HepG2 (cell line): Measurements from ENCODE around the gene TOP2B. TPM values are rescaled to one million over a fixed set of nuclear protein-coding genes. Genes with fewer than 3 reads are reported as not detected.

ENCODE experiments used
- ATAC-seq: fragments of 200-7000 bp; cut with Tn5 transposase; 3 replicates; pipeline ENCODE4 v1.9.1; 2020; ENCODE audit warnings: mild to moderate bottlenecking, moderate library complexity
- BruUV-seq: library from RNA; stranded (reverse); fragments of 400-500 nt; replicated peaks from 2 replicates; lab custom pipeline; 2021; lab: Mats Ljungman, UMichigan
- CTCF ChIA-PET: fragments of 300-600 bp; formaldehyde crosslinking; extraction: SDS; loops from one replicate; lab custom pipeline; 2021; ENCODE audit warnings: low total read pairs, inconsistent platforms, low intra/inter-chr PET ratio; lab: Yijun Ruan, JAX
- POLR2A ChIA-PET: fragments of 350-600 bp; sonication (Branson Sonifier 250); formaldehyde crosslinking; loops from one replicate; lab custom pipeline; 2020; ENCODE audit warnings: antibody characterized with exemption, inconsistent platforms; lab: Yijun Ruan, JAX
- DNase-seq: peaks from one replicate; pipeline ENCODE4 v3.0.0-alpha.2; 2015; ENCODE audit warnings: low spot score
- FAIRE-seq: peaks from 3 replicates; lab custom pipeline; 2011; peaks lifted over from hg19 to GRCh38; lab: Jason Lieb, UNC
- H2AFZ ChIP-seq: one replicate; pipeline ENCODE4 v1.6.1; 2011; ENCODE audit warnings: low read length, inconsistent platforms
- H3K27ac ChIP-seq: fragments of 300-600 bp; 3 replicates; pipeline ENCODE4 v1.8.0; 2011; ENCODE audit warnings: mixed run types, mild to moderate bottlenecking, mixed read lengths, low read length, inconsistent platforms; ENCODE audit not compliant: insufficient read depth; ENCODE audit errors: extremely low read length
- H3K27me3 ChIP-seq, 2 experiments: fragments of 200-600 bp in 1 of 2; 2 replicates in 1 of 2; 3 replicates in 1 of 2; pipeline versions ENCODE4 v1.6.0 to v1.8.0; 2011; ENCODE audit warnings: low read length in 2 of 2, mild to moderate bottlenecking in 2 of 2, moderate library complexity in 2 of 2, inconsistent platforms in 1 of 2; ENCODE audit not compliant: insufficient read depth in 2 of 2, control insufficient read depth in 1 of 2
- H3K36me3 ChIP-seq, 2 experiments: fragments of 200-600 bp in 1 of 2; replicated peaks in 1 of 2; 2 replicates in 1 of 2; 3 replicates in 1 of 2; pipeline versions ENCODE4 v1.5.1 to v1.8.0; 2011; ENCODE audit warnings: low read length in 2 of 2, inconsistent platforms in 1 of 2; ENCODE audit not compliant: insufficient read depth in 2 of 2, control insufficient read depth in 1 of 2
- H3K4me1 ChIP-seq: 2 replicates; pipeline ENCODE4 v1.5.1; 2012; ENCODE audit warnings: low read length, inconsistent platforms; ENCODE audit not compliant: insufficient read depth
- H3K4me2 ChIP-seq: 2 replicates; pipeline ENCODE4 v1.6.0; 2011; ENCODE audit warnings: low read depth, low read length, inconsistent platforms
- H3K4me3 ChIP-seq, 3 experiments: fragments of 200-600 bp in 1 of 3; sonication (generic), shearing (Covaris generic) in 1 of 3; replicated peaks in 1 of 3; 2 replicates each; pipeline ENCODE4 v1.5.1; 2011 to 2016; ENCODE audit warnings: low read length in 3 of 3, inconsistent platforms in 2 of 3, low read depth in 2 of 3, mild to moderate bottlenecking in 2 of 3, control low read depth in 1 of 3, mixed read lengths in 1 of 3; ENCODE audit not compliant: insufficient read depth in 1 of 3
- H3K79me2 ChIP-seq: one replicate; pipeline ENCODE4 v1.6.1; 2011; ENCODE audit warnings: low read length, inconsistent platforms; ENCODE audit not compliant: insufficient read depth
- H3K9ac ChIP-seq: 2 replicates; pipeline ENCODE4 v1.6.0; 2011; ENCODE audit warnings: mild to moderate bottlenecking, low read depth, low read length, inconsistent platforms; ENCODE audit not compliant: insufficient read depth
- H3K9me3 ChIP-seq: 2 replicates; pipeline ENCODE4 v1.5.1; 2012; ENCODE audit warnings: mild to moderate bottlenecking, low read length
- H4K20me1 ChIP-seq: 2 replicates; pipeline ENCODE4 v1.6.0; 2011; ENCODE audit warnings: inconsistent platforms, mild to moderate bottlenecking, low read length, moderate library complexity; ENCODE audit not compliant: insufficient read depth
- ARNT2 ChIP-seq: sonication (generic); formaldehyde crosslinking; IDR thresholded peaks from 2 replicates; pipeline ENCODE4 v1.8.0; 2022; ENCODE audit warnings: mild to moderate bottlenecking, low read depth, missing genetic modification reagents, moderate library complexity
- CEBPG ChIP-seq: IDR thresholded peaks from 2 replicates; pipeline ENCODE4 v1.6.1; 2016
- E2F5 ChIP-seq: sonication (generic); formaldehyde crosslinking; conservative IDR thresholded peaks from 2 replicates; pipeline ENCODE4 v1.4.0; 2020; ENCODE audit warnings: missing genetic modification reagents
- KDM6A ChIP-seq: IDR thresholded peaks from 2 replicates; pipeline ENCODE4 v1.6.1; 2016; ENCODE audit warnings: low read depth
- PREB ChIP-seq: sonication (generic); formaldehyde crosslinking; IDR thresholded peaks from 2 replicates; pipeline ENCODE4 v1.4.0; 2020; ENCODE audit warnings: missing genetic modification reagents
- RARA ChIP-seq: IDR thresholded peaks from 2 replicates; pipeline ENCODE4 v1.6.1; 2016; ENCODE audit warnings: missing genetic modification reagents, missing compliant biosample characterization
- ZBTB3 ChIP-seq: sonication (generic); formaldehyde crosslinking; IDR thresholded peaks from 2 replicates; pipeline ENCODE4 v1.4.0; 2020; ENCODE audit warnings: low read depth, mild to moderate bottlenecking, moderate library complexity, missing genetic modification reagents, borderline replicate concordance
- ZKSCAN5 ChIP-seq: sonication (generic); formaldehyde crosslinking; IDR thresholded peaks from 2 replicates; pipeline ENCODE4 v1.5.1; 2020; ENCODE audit warnings: mild to moderate bottlenecking, missing genetic modification reagents
- ZNF260 ChIP-seq: sonication (generic); formaldehyde crosslinking; IDR thresholded peaks from 2 replicates; pipeline ENCODE4 v1.4.0; 2020; ENCODE audit warnings: missing genetic modification reagents, low read depth, mild to moderate bottlenecking, borderline replicate concordance
- ZSCAN12 ChIP-seq: sonication (generic); formaldehyde crosslinking; IDR thresholded peaks from 2 replicates; pipeline ENCODE4 v1.9.0; 2021; ENCODE audit warnings: mild to moderate bottlenecking, missing genetic modification reagents
- WGBS: methylation state at CpG from one replicate; pipeline ENCODE4 v1.1.6; 2017; ENCODE audit warnings: low lambda C conversion rate; 5-methylcytosine and 5-hydroxymethylcytosine counted together
- in situ Hi-C: cut with HindIII; loops from 2 replicates; pipeline ENCODE4 v1.10.0; 2017; ENCODE audit warnings: low pct_unique_long_range_greater_than_20kb; ENCODE audit not compliant: extremely low pct_ligation_motif_present
- intact Hi-C: fragments of 100-400 bp; cut with micrococcal nuclease; formaldehyde crosslinking; loops from one replicate; pipeline ENCODE4 v1.10.0; 2022; ENCODE audit not compliant: unreplicated experiment
- polyA plus RNA-seq, 8 experiments: library from polyadenylated mRNA; depleted of rRNA in 3 of 8; stranded (reverse) in 7 of 8; unstranded in 1 of 8; fragments of >200 nt; fragmentation: Illumina TruSeq in 4 of 8; extraction: Trizol in 4 of 8; gene quantifications; 2 replicates each; pipeline versions ENCODE4 v1.2.1 to v1.2.3, GENCODE V29; 2011 to 2016; ENCODE audit warnings: low read depth in 4 of 8, missing spikeins in 1 of 8, mixed read lengths in 1 of 8; ENCODE audit not compliant: insufficient read depth in 1 of 8
- total RNA-seq, 5 experiments: library from RNA; depleted of rRNA; stranded (reverse); fragments of >200 nt; fragmentation: Illumina TruSeq; extraction: Trizol; gene quantifications; 2 replicates each; pipeline ENCODE4 v1.2.3, GENCODE V29; 2016; ENCODE audit warnings: low read depth in 1 of 5
- TF ChIP-seq, protein P1 (sequence below): sonication (generic); formaldehyde crosslinking; conservative IDR thresholded peaks from 2 replicates; pipeline ENCODE4 v1.8.0; 2022; ENCODE audit warnings: missing genetic modification reagents

The TOP2B gene
- total and polyA plus RNA-seq, 2 of the 13 experiments (the other 11 are each of a cell fraction or from before 2014, with no cell fraction given): 27.6 to 88.1 TPM

DNA sequence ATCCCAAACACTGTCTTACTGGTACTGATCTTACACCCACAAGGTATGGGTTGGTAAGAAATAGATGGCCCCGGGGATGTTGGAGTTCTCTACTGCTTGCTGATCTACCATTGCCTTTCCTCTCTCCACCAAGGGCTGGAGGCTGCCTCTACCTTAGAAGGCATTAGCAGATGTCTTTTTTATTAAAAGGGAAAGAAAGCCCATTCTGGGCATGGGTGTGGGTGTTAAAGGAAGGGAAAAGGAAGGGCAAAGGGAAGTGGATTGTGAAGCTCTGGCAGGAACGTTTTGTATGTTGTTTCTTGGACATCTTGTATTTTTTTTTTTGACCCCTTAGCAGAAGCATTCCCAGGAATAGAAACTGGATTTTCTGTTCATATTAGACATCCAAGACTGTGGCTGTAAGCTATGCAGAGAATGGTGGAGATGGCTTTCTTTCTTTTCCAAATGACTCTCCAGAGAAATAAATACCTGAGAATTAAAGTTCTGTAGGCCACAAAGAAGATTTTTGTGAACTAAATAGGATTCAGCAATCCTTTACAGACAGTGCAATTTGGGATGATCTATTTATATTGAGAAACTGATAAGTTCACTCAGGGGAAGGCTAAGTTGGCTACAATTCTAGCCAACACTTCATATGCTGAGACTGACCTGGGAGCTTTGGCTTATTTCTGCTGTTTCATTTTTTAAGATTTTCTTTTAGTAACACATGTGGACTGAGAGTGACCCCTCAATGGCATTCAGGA is 108.8 kb downstream of the TOP2B start (continued):
- TF ChIP-seq E2F5 (CRISPR knock-in tag) (no peak), ZNF260 (CRISPR knock-in tag) (no peak), ZSCAN12 (CRISPR knock-in tag) (no peak), ZBTB3 (CRISPR knock-in tag) (no peak), PREB (CRISPR knock-in tag) (no peak), KDM6A (CRISPR knock-in tag) (no peak), RARA (CRISPR knock-in tag) (no peak), ARNT2 (CRISPR knock-in tag) (no peak)
- TF ChIP-seq, all 625 proteins: peak for 0

GRCh38 chr3:25554376-25554775 is 110.3 kb downstream of the TOP2B start:
- no peaks in the 10 kb centered on the region for H4K20me1 ChIP-seq
- no peak for FAIRE-seq
- no peak for DNase-seq
- intact Hi-C loops: no loop called here
- no peaks in the 10 kb centered on the region for H3K9me3 ChIP-seq
- ChIA-PET CTCF (no interaction called here), POLR2A (no interaction called here)
- H3K27me3 ChIP-seq: no peaks in the 10 kb centered on the region
- TF ChIP-seq CEBPG (CRISPR knock-in tag) (no peak), ZKSCAN5 (CRISPR knock-in tag) (no peak)
- TF ChIP-seq, protein P1, sequence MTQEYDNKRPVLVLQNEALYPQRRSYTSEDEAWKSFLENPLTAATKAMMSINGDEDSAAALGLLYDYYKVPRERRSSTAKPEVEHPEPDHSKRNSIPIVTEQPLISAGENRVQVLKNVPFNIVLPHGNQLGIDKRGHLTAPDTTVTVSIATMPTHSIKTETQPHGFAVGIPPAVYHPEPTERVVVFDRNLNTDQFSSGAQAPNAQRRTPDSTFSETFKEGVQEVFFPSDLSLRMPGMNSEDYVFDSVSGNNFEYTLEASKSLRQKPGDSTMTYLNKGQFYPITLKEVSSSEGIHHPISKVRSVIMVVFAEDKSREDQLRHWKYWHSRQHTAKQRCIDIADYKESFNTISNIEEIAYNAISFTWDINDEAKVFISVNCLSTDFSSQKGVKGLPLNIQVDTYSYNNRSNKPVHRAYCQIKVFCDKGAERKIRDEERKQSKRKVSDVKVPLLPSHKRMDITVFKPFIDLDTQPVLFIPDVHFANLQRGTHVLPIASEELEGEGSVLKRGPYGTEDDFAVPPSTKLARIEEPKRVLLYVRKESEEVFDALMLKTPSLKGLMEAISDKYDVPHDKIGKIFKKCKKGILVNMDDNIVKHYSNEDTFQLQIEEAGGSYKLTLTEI: no peak
- H3K36me3 ChIP-seq: no peaks in the 10 kb centered on the region
- no peak for ATAC-seq
- no peak overlapping the region for H3K4me2 ChIP-seq
- no peaks in the 10 kb centered on the region for H3K4me1 ChIP-seq
- no peak overlapping the region for H3K4me3 ChIP-seq
- 82% methylated on average over 7 of the region's 7 CpGs for WGBS
- H2AFZ ChIP-seq: no peak overlapping the region
- no peaks in the 10 kb centered on the region for H3K79me2 ChIP-seq
- H3K9ac ChIP-seq: no peak overlapping the region
- in situ Hi-C loops: no loop called here
- no peak overlapping the region for H3K27ac ChIP-seq
- BruUV-seq: no TSS peak
